G401 (cell line): ENCODE measurements around the gene ZNF407. TPM values are rescaled to one million over a fixed set of nuclear protein-coding genes. Genes with fewer than 3 reads are reported as not detected.

Experiments used
- DNase-seq: peaks from one replicate; pipeline ENCODE4 v3.0.0-alpha.2; 2015; ENCODE audit warnings: low spot score
- in situ Hi-C: cut with HindIII; loops from 2 replicates; pipeline ENCODE4 v1.10.0; 2016; ENCODE audit warnings: low sequenced_read_pairs, mixed read lengths
- total RNA-seq: library from RNA; depleted of rRNA; stranded (reverse); fragments of >200 nt; shearing (Covaris generic); gene quantifications from 2 replicates; pipeline ENCODE4 v1.2.3, GENCODE V29; 2014

ZNF407 gene
- total RNA-seq, 1 experiment from 2014 or later: 12.6 TPM

GRCh38 chr18:75000920-75001319, 403.2 kb downstream of the ZNF407 start:
- no peak for DNase-seq
- in situ Hi-C loops: no loop called here

GRCh38 chr18:75003039-75003438, 405.4 kb downstream of the ZNF407 start:
- in situ Hi-C loops: no loop called here
- DNase-seq: no peak

GRCh38 chr18:75003764-75004690, 406.4 kb downstream of the ZNF407 start:
- DNase-seq: no peak
- in situ Hi-C loops: no loop called here

GRCh38 chr18:75005626-75006025, 408.0 kb downstream of the ZNF407 start:
- in situ Hi-C loops: no loop called here
- no peak for DNase-seq

- no peak for DNase-seq
- in situ Hi-C loops: no loop called here
Observed at GRCh38 chr18:75008186-75008585, 410.5 kb downstream of the ZNF407 start.

- DNase-seq: no peak
- in situ Hi-C loops: no loop called here
Observed at GRCh38 chr18:75009296-75009695, 411.6 kb downstream of the ZNF407 start.

- in situ Hi-C loops: no loop called here
- DNase-seq: no peak
Observed at GRCh38 chr18:75009878-75010277, 412.2 kb downstream of the ZNF407 start.

- in situ Hi-C loops: no loop called here
- DNase-seq: peak; percentile 66
Observed at GRCh38 chr18:75010278-75010677, 412.6 kb downstream of the ZNF407 start.

- peak; percentile 16 for DNase-seq
- in situ Hi-C loops: no loop called here
Observed at GRCh38 chr18:75010689-75011088, 413.0 kb downstream of the ZNF407 start.

- in situ Hi-C loops: no loop called here
- no peak for DNase-seq
Observed at GRCh38 chr18:75016025-75016717, 418.5 kb downstream of the ZNF407 start.

GRCh38 chr18:75023473-75023872, 425.8 kb downstream of the ZNF407 start:
- in situ Hi-C loops: no loop called here

GRCh38 chr18:75024871-75025270, 427.2 kb downstream of the ZNF407 start:
- DNase-seq: no peak
- in situ Hi-C loops: no loop called here

More at GRCh38 chr18:75023473-75023872, 425.8 kb downstream of the ZNF407 start:
- DNase-seq: no peak

- no peak for DNase-seq
- in situ Hi-C loops: no loop called here
Observed at GRCh38 chr18:75025573-75025972, 427.9 kb downstream of the ZNF407 start.

GRCh38 chr18:75029481-75029880, 431.8 kb downstream of the ZNF407 start:
- DNase-seq: no peak
- in situ Hi-C loops: no loop called here

GRCh38 chr18:75031717-75032317, 434.1 kb downstream of the ZNF407 start:
- in situ Hi-C loops: no loop called here
- DNase-seq: no peak

- no peak for DNase-seq
- in situ Hi-C loops: no loop called here
Observed at GRCh38 chr18:75033516-75033915, 435.8 kb downstream of the ZNF407 start.

GRCh38 chr18:75034937-75035336, 437.3 kb downstream of the ZNF407 start:
- DNase-seq: no peak
- in situ Hi-C loops: no loop called here

GRCh38 chr18:75035928-75036327, 438.3 kb downstream of the ZNF407 start:
- DNase-seq: no peak
- in situ Hi-C loops: no loop called here

GRCh38 chr18:75036917-75037688, 439.4 kb downstream of the ZNF407 start:
- DNase-seq: no peak
- in situ Hi-C loops: no loop called here

- in situ Hi-C loops: no loop called here
- no peak for DNase-seq
Observed at GRCh38 chr18:75037689-75037955, 440.0 kb downstream of the ZNF407 start.
